DMS79 (cell line): ENCODE measurements around the gene FBXO3.

Experiments
- DNase-seq: peaks from one replicate; lab custom pipeline; 2025; lab: John Stamatoyannopoulos, UW

FBXO3 gene

DNA sequence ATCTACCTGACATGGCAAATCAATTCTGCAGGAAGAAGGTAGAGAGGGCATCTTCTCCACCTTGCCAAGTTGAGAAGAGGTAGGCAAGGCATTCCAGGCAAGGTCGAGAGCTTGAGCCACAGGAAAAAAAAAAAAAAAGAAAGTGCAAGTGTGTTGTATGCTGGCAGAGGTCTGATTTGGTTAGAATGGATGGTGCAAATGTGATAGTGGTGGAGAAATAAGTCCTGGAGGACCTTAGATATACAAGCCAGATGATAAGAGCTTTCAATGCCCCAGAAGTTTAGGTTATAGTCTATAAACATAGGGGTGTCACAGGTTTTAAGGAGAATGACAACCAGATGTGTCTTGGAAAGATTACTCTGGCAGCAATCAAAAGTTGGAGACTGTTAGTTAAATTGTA, 1.4 kb downstream of the FBXO3 start:
- DNase-seq = no peak

DNA sequence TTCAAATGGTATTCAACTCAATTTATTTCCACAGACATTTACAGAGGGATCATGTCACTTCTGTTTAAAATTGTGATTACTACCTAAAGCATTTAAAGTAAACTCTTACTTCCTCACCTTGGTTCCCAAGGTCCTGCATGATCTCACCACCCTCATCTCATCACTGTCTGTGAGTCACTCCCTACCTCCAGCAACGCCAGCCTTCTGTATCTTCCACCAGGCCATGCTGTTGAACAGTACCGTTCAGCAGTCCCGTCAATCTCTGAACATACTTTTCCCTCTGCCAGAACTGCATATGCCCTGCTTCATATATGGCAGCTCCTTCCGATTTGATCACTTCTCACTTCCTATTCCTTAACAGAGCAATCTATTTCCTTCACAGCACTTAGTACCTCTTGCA, 2.0 kb downstream of the FBXO3 start:
- DNase-seq = no peak

DNA sequence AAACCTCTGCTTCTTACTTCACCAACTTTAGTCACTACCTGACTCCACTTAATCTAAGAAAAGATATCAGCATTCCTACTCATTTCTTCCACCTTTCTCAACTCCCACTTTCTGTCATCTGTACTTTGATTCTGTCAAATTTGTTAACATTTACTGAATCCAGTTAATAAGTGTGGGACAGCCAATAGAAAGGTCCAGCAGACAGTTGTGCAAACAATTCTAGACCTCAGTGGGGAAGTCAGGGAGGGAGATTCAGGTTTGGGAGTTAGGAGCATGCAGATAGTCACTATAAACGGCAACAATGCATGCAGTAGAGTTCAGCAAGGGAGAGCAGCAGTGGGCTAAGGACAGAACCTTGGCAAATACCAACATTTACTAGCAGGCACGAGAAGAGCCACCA, 4.1 kb downstream of the FBXO3 start:
- no peak for DNase-seq

DNA sequence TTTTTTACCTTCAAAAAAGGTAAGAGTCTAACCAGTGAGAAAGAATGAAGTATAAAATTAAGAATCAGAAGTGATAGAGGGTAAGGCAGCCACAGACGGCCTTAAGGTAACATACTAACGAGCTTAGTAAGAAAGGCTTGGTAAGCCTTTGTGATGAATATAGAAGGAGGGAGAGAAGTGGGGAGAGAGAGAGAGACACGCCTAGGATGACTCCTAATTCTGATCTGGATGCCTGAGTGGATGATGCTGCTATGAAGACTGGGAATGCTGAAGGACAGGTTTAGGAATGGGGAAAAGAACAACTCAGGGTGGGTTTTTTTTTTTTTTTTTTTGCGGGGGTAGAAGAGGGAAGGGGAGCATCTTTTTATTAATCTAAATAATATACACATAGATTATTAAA, 4.8 kb downstream of the FBXO3 start:
- no peak for DNase-seq

DNA sequence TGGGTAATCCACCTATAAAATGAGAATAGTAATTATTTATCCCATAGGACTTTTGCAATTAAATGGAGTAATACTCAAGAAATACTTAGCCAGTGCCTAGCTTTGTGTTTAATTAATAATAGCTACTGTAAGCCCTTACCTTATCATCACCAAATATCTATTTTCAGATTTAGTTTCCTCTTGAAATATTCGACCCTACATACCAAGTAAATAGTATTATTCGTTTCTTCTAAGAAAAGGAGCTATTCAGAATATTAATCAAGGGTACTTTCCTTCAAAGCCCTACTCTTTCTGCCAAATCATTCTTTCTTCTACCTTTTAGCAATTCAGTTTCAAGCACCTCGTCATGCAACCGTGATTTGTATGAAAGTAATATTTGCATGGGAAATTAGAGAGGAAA, 6.7 kb downstream of the FBXO3 start:
- DNase-seq = no peak

DNA sequence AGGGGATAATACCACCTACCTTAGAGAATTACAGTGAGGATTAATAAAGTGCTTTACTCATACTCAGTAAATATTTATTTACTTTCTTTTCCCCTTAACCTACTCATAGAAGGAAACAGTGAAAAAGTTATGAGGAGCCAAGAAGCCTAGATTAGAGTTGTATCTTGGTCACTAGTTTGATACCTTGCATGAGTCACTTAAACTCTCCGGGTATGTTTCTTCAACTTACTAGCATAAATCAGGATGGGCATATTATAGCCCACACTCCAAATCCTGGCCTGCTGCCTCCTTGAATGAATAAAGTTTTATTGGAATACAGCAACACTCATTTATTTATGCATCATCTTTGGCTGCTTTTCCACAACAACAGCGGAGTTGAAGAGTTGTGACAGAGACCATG, 8.2 kb downstream of the FBXO3 start:
- DNase-seq = no peak

DNA sequence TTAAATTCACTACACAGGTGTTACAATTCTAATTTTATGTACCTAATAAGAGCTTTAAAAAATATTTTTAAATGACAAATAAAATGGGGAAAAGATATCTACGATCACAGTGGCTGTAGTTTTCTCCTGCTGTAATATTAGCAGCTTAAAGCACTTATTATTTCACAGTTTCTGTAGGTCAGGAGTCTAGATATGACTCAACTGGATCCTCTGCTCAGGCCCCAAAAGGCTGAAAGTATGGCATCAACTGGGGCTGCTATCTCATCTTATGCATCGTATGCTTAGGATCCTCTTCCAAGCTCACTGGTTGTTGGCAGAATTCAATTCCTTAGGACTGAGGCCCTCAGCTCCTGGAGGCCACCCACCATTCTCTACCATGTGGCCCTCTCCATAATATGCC, 12.8 kb downstream of the FBXO3 start:
- no peak for DNase-seq

DNA sequence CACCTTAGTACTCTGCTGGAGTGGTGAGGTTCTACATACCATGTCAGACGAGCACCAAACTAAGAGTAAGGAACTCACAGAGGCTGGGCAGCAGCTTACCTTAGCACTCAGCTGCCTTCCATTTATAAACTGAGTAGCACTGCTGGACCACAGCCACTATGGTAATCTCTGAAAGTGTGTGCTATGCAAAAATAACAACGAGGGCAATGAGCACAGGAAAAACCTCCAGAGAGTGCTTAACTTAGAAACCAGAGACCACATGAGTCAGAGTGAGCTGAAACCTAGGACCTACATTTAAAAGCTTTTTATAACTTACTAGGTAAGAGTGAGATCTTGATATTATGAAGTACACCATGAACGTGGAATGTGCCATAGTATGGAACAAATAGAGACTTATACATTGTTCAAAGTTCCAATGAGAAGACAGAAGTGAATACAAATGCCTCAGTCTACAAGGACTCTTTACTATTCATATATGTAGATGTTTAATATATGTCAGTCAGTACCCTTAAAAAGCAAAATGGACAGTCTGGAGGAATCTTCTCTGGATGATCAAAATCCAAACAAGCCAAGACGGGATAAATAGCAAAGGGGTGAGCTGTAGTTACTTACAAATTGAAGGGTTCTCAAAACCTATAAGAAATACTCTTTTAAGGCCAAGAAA, 20.9 kb downstream of the FBXO3 start:
- DNase-seq = no peak

DNA sequence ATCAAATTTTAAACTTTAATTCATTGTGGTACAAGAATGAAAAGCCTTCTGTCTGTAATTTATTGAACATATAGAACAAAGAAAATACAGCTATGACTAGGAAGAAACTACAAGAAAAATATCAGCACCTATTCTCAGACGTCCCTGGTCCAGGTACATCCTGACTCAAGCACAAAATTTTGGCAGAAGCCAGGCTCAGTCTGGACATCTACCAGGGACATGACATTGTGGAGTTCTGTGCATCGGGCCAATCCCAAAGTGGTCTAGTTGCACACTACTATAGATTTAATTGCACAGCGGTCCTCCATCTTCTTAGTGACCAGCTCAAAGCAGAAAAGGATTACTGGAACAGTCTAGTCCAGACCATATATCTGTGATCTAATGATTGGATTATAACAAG, 22.4 kb downstream of the FBXO3 start:
- no peak for DNase-seq

DNA sequence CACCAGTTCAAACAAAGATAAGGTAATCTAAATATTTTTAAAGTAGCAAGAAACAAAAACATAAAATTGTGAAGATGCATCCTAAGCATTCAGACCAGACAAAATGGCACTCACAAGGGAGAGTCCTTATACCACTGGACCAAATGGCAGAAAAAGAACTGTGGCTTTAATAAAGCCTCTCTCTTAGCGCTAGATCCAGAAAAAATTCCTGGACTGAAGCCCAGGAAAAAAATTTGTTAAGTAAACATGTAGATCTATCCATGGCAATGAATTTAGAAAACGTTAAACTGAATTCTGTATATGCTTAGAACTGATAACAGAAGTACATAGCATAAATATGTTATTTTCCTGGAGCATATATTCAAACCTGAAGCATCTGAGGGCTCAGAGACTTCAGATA, 26.3 kb downstream of the FBXO3 start:
- DNase-seq = no peak

DNA sequence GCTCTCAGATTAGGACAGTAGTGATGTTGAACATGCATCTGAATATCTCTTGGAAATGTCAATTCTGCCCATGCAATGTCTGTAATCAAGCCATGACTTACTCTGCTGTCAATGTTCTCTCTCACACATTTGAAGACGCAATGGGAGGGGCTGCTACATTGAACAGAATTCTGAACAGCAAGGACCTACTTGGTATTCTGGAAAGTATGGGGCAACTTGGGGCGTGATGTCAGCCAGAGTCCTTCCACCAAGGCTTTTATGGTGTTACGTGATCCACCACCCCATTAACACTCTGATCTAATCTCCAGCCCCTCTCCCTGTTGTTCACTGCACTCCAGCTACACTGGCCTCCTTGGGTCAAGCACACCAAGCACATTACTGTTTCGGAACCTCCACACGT, 31.0 kb downstream of the FBXO3 start:
- no peak for DNase-seq

DNA sequence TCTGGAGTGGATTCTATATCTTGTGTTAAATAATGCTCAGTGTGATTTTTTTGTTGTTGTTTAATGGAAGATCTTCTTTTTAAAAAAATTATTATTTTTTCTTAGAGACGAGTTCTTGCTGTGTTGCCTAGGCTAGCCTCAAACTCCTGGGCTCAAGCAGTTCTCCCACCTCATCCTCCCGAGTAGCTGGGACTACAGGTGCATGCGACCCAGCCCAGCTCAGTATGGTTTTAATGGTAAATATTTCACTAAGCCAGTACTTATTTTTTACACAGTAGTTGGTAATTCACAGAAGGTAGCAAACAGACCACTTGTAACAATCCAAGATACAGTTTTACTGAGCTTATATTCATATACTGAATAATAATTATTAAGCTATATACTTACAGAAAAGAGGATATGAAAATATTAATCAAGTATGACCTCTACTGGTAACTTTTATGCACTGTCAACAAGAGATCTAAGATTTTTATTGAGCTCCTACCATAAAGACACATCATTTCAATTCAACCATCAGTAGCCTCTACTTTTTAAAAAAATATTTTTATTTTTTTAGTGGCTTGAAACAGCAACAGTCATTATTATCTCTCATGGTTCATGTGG, 32.0 kb downstream of the FBXO3 start:
- DNase-seq = peak; percentile 4

DNA sequence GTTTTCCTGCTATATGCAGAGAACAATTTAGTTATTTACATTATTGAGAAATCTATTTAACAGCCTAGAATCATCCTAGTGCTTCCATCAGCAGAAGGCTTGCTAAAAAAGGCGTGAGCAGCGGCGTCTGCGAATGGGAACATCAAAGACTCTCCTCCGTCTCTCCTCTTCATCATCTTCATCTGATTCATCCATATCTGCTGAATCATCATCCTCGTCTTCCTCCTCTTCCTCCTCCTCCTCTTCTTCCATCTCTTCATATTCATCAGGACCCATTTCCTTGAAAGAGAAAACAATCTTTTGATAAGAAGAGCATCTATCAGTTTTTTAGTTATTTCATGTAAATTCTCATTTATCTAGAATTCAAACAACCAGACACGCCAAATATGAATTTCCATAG, 32.5 kb downstream of the FBXO3 start:
- no peak for DNase-seq

DNA sequence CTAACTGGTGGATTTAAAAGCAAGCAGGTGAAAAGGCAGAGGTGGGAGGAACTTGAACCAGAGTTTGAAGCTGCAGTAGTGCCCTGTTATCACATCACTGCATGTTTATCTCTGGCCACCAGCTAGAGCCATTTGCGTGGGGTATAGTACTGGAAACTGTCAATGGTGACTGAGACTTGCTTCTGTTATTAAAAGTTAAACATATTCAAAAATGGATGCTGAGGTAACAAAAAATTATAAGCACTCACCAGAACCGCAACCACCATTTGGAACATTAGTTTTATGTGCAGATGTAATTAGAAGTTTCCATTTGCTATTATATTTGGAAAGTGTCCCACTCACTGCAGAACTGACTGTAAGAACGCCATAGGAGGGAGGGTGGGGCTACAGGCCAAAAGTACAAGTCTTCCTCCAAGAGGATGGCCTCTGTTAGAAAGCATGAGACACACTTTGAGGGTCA, 36.9 kb downstream of the FBXO3 start:
- no peak for DNase-seq

DNA sequence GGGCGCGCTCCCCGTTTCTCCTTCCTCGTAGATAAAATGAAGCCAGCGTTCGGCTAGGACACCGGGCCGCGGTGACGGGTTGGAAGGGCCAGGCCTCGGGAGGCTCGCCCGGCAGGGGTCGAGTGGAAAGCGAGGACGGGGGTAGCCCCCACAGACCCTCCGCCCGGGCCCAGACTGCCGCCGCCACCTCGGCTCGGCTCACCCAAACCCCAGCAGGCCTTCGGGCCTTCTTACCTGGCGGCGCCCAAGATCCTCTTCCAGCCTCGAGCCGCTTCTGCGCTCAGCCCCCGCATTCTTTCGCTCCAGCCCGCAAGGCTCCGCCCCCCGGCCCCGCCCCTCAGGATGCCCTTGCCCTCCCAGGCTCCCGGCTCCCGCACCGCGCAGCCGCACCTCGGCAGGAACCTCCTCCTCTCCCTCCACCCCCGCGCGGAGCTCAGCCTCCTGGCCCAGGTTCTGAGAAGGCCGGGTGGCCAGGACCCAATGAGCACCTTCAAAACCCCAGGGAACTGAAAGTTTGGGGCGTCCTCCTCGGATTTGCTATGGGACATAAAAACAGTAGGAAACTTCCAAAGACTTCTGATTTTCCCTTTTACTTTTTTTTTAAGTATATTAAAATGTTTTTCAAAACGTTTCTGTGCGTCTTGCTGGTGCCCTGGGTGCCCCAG, 38.0 kb downstream of the FBXO3 start, which contains the start of gene CD59:
Gene CD59, minus strand, starts transcription at position 276 of the 665 bp plus-strand sequence. CDS start 13,978 bp downstream, outside the sequence.
- peak; percentile 65 for DNase-seq

DNA sequence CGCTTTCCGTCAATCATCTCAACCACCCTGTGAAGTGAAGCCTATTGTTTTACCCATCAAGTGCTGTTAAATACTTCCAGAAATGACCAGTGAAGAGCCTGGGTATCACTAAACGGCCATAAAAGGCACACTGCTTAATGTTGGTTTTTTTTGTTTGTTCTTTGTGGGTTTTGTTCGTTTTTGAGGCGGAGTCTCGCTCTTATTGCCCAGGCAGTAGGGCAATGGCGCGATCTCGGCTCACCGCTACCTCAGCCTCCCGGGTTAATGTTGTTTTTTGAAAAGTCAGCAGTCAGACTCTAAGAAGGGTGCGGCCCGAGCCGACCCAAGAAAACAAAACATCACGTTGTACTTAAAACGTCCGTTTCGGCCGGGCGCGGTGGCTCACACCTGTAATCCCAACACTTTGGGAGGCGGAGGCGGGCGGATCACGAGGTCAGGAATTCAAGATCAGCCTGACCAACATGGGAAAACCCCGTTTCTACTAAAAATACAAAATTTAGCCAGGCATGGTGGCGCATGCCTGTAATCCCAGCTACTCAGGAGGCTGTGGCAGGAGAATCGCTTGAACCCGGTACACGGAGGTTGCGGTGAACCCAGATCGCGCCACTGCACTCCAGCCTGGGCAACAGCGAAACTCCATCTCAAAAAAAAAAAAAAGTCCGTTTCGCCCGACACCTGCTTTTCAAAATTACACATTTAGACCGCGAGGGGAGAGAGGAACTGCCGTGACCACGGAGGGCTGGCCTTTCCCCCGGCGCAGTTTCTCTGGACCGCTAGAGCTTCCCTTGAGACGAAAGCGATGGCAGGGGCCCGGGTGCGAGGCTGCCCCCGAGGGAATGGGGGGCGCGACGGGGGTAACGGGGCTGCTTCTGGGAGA, 38.8 kb downstream of the FBXO3 start:
- no peak for DNase-seq

DNA sequence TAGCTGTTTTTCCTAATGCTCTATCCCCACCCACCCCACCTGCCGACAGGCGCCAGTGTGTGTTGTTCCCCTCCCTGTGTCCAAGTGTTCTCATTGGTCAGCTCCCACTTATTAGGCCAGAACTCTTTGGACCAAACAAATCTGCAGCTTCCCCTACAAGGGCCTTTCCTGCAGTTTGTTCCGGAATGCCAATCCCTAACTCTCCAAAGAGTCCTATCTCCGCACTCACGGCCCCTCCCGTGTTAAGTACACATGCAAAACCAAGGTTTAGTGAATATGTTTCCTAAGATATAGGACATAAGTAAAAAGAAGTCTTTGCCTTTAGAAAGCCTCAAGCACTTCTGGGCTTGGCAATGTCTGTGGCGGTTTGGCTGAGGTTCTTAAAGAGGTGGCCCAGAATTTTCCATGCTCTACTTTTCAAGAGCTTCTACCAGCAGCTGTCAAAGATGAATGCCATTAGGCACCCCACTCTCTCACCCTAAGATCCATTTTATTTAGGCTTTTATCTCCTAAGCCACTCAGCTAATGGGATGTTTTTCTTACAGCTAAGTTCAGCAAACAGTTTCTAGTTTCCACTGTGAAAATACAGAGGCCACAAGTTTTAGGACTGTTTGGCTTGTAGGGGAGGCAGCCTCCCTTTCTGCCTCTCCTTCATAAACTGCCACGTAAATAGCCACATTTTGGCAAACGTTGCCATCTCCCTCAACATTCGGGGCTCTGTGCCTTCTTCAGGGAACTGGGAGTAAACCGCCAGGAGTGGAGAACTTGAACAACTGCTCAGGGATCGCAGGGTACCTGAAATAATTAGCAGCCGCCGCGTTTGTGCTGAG, 39.7 kb downstream of the FBXO3 start:
- peak; percentile 54 for DNase-seq

DNA sequence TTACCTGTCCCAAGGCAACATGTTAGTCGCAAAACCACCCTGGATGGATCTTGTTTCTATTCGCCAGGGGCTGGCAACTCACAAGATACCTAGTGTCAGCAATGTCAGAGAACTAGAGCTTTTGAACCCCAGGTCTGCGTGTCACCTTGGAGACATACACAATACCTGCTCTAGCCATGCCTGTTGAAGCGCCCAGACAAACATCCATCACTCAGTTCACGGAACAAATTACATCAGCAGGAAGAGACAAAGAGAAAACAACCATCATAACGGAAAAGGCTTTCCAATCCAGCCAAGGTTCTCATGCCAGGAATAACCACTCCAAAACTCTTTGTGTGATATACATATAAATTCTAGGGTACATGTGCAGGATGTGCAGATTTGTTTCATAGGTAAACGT, 40.3 kb downstream of the FBXO3 start:
- no peak for DNase-seq

DNA sequence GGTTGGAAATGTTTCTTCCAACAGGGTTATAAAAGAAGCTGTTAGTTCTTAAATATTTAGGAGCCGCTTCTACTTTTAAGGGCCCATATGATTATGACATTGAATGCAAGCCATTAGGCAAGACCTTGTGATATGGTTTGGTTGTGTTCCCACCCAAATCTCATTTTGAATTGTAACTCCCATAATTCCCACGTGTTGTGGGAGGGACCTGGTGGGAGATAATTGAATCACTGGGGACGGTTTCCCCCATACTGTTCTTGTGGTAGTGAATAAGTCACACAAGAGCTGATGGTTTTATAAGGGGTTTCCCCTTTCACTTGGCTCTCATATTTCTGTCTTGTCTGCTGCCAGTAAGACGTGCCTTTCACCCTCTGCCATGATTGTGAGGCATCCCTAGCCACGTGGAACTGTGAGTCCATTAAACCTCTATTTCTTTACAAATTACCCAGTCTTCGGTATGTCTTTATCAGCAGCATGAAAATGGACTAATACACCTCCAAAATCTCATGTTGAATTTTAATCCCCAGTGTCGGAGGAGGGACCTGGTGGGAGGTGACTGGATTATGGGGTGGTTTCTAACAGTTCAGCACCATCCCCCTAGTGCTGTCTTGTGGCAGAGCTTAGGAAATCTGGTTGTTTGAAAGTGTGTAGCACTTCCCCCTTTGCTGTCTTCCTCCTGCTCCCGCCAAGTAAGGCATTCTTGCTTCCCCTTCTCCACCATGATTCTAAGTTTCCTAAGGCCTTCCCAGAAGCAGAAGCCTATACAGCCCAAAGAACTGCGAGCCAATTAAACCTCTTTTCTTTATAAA, 42.4 kb downstream of the FBXO3 start:
- no peak for DNase-seq

DNA sequence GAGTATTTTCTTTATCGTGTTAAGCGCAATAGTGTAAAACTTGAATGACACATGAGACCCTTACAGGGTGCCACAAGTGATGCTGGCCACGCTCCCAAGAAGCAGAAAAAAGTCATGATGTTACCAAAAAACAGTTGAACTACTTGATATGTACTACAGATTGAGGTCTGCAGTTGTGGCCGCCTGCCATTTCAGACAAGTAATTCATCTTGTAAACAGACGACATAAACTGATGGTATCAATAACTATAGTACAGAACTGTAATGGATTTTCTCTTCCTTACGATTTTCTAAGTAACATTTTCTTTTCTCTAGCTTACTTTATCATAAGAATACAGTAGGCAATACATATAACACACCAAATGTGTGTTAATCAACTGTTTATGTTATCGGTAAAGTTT, 43.6 kb downstream of the FBXO3 start:
- no peak for DNase-seq
